ENCODE measurements around the gene SPDYE3. TPM values are rescaled to one million over a fixed set of nuclear protein-coding genes. Genes with fewer than 3 reads are reported as not detected.
"Not testable (repeated sequence)": the region's sequence is repeated elsewhere in the genome, so short reads cannot be mapped to it uniquely, and the experiment has no call there.

Gene SPDYE3
- total RNA-seq, 4 donors from 2014 or later = not detected

DNA sequence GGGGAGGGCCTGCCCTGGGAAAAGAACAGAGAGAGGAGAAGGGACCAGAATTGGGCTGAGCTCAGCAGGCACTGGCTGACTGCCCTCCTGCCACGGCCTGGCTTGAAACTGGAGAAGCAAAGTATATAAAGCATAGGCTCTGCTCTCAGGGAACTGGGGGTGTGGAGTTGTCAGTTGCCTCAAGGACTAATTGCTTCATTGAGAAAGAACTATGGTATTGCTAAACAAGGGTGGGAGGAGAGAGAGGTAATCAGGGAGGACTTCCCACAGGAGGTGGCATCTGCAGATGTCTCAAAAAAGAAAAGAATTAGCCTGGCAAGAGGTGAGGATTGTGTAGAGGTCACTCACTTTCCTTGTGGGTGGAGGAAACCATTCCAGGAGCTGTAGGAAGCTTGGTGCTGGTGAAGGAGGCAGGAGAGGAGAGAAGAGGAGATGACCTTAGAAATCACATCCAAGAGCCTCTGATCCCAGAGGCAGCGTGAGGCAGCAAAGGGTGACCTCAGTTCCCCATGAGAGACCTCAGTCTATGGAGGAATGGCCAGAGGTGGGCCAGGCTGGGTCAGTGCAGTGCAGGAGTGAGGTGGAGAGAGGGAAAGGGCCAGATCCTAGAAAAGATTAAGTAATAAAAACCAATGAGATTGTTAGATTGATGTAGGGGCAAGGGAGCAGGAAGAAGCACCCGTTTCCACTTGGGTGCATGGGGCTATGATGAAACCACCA, 52.8 kb downstream of the SPDYE3 start:
- in situ Hi-C loops (cut with MboI; ENCODE audit: low sequenced_read_pairs in 4 of 4) = no loop called here
- DNase-seq = no peak
- peaks cover 0 to 82% of the 10 kb centered on the region in 2 donors for H3K36me3 ChIP-seq
- intact Hi-C loops (cut with DNase I; ENCODE audit: low total_unique reads) = no loop called here
- H3K27ac ChIP-seq = no peak overlapping the region
- ATAC-seq = no peak
- no peaks in the 10 kb centered on the region for H3K27me3 ChIP-seq
- H3K4me3 ChIP-seq = no peak overlapping the region
- no peaks in the 10 kb centered on the region for H3K9me3 ChIP-seq
- TF ChIP-seq, protein P1, sequence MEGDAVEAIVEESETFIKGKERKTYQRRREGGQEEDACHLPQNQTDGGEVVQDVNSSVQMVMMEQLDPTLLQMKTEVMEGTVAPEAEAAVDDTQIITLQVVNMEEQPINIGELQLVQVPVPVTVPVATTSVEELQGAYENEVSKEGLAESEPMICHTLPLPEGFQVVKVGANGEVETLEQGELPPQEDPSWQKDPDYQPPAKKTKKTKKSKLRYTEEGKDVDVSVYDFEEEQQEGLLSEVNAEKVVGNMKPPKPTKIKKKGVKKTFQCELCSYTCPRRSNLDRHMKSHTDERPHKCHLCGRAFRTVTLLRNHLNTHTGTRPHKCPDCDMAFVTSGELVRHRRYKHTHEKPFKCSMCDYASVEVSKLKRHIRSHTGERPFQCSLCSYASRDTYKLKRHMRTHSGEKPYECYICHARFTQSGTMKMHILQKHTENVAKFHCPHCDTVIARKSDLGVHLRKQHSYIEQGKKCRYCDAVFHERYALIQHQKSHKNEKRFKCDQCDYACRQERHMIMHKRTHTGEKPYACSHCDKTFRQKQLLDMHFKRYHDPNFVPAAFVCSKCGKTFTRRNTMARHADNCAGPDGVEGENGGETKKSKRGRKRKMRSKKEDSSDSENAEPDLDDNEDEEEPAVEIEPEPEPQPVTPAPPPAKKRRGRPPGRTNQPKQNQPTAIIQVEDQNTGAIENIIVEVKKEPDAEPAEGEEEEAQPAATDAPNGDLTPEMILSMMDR (IDR thresholded peaks at IDR 0.05 in 4 of 5, conservative IDR thresholded peaks at IDR 0.05 in 1 of 5) = no peak
- TF ChIP-seq POLR2A (IDR thresholded peaks at IDR 0.05) = no peak
- peaks cover 0 to 5% of the 10 kb centered on the region in 2 donors for H3K4me1 ChIP-seq

- Histone ChIP-seq H3K36me3 (peaks cover 0 to 59% of the 10 kb centered on the region in 2 donors), H3K4me1 (peaks cover 0 to 5% of the 10 kb centered on the region in 2 donors), H3K27ac (no peak overlapping the region), H3K9me3 (no peaks in the 10 kb centered on the region), H3K4me3 (no peak overlapping the region), H3K27me3 (no peaks in the 10 kb centered on the region)
- TF ChIP-seq, protein P1 (IDR thresholded peaks at IDR 0.05 in 4 of 5, conservative IDR thresholded peaks at IDR 0.05 in 1 of 5) = no peak
- no peak for TF ChIP-seq POLR2A (IDR thresholded peaks at IDR 0.05)
- in situ Hi-C loops (cut with MboI; ENCODE audit: low sequenced_read_pairs in 4 of 4) = no loop called here
- ATAC-seq = no peak
- DNase-seq = no peak
- intact Hi-C loops (cut with DNase I; ENCODE audit: low total_unique reads) = no loop called here
Observed at GRCh38 chr7:100363098-100363497, 55.6 kb downstream of the SPDYE3 start.

- H3K27me3 ChIP-seq; DNase-seq; H3K4me1 ChIP-seq; in situ Hi-C loops (cut with MboI; ENCODE audit: low sequenced_read_pairs in 4 of 4); H3K4me3 ChIP-seq; ATAC-seq; H3K27ac ChIP-seq; intact Hi-C loops (cut with DNase I; ENCODE audit: low total_unique reads); H3K9me3 ChIP-seq: not testable (repeated sequence)
- H3K36me3 ChIP-seq = peaks cover 0 to 52% of the 10 kb centered on the region in 2 donors
Observed at GRCh38 chr7:100363797-100364196, 56.3 kb downstream of the SPDYE3 start.

DNA sequence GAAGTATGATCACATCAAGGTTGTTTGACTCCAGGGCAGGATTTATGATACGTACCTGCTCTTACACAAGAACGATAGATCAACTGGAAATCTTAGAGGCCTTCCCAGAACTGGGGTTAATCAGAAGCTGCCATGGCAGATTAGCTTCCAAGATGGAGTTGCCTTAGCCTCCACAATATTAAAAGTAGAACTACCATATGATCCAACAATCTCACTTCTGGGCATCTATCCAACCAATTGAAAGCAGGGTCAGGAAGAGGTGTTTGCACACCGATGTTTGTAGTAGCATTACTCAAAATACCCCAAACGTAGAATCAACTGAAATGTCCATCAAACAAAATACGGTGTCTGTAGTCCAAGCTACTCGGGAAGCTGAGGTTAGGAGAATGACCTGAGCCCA, 57.0 kb downstream of the SPDYE3 start:
- H3K36me3 ChIP-seq = peaks cover 0 to 45% of the 10 kb centered on the region in 2 donors
- intact Hi-C loops (cut with DNase I; ENCODE audit: low total_unique reads) = no loop called here
- peaks cover 0 to 5% of the 10 kb centered on the region in 2 donors for H3K4me1 ChIP-seq
- H3K9me3 ChIP-seq = no peaks in the 10 kb centered on the region
- in situ Hi-C loops (cut with MboI; ENCODE audit: low sequenced_read_pairs in 4 of 4) = no loop called here
- H3K4me3 ChIP-seq = no peak overlapping the region
- TF ChIP-seq, protein P1 (IDR thresholded peaks at IDR 0.05 in 4 of 5, conservative IDR thresholded peaks at IDR 0.05 in 1 of 5) = no peak
- H3K27ac ChIP-seq = no peak overlapping the region
- no peaks in the 10 kb centered on the region for H3K27me3 ChIP-seq
- no peak for ATAC-seq
- no peak for DNase-seq

DNA sequence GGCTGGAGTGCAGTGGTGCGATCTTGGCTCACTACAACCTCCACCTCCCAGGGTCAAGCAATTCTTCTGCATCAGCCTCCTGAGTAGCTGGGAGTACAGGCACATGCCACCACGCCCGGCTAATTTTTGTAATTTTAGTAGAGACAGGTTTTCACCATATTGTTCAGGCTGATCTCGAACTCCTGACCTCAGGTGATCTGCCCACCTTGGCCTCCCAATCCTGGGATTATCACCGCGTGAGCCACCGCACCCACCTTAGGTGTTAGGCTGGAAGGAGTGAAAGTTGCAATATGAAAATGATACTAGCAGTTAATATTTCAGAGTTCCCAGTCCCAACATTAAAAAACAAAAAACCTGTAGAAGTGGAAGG, 58.5 kb downstream of the SPDYE3 start:
- H3K4me3 ChIP-seq; H3K27me3 ChIP-seq; DNase-seq; intact Hi-C loops (cut with DNase I; ENCODE audit: low total_unique reads); H3K4me1 ChIP-seq; H3K9me3 ChIP-seq; in situ Hi-C loops (cut with MboI; ENCODE audit: low sequenced_read_pairs in 4 of 4); ATAC-seq; H3K27ac ChIP-seq: not testable (repeated sequence)
- peaks cover 0 to 30% of the 10 kb centered on the region in 2 donors for H3K36me3 ChIP-seq
